Liver (tissue), 9 donors: ENCODE results near the gene TMEM272. TPM values are rescaled to one million over a fixed set of nuclear protein-coding genes. Genes with fewer than 3 reads are reported as not detected.
"Not testable (repeated sequence)": the region's sequence is repeated elsewhere in the genome, so short reads cannot be mapped to it uniquely, and the experiment has no call there.

Source experiments
- DNase-seq: peaks from one replicate; pipeline ENCODE4 v3.0.0-alpha.2; 2017; ENCODE audit warnings: low spot score
- H3K27ac ChIP-seq, 2 donors: one replicate each; pipeline ENCODE4 v1.7.0; 2013; ENCODE audit warnings: inconsistent platforms in 2 of 2, low read length in 2 of 2, control low read depth in 1 of 2, low read depth in 1 of 2, mild to moderate bottlenecking in 1 of 2
- H3K27me3 ChIP-seq, 4 donors: one replicate each; pipeline versions ENCODE4 v1.6.1 to v1.7.0; 2013; ENCODE audit warnings: low read length in 3 of 4, inconsistent platforms in 1 of 4, mild to moderate bottlenecking in 1 of 4, moderate library complexity in 1 of 4; ENCODE audit not compliant: control insufficient read depth in 4 of 4, insufficient read depth in 4 of 4
- H3K36me3 ChIP-seq, 4 donors: one replicate each; pipeline versions ENCODE4 v1.6.1 to v1.7.0; 2013; ENCODE audit warnings: low read length in 3 of 4, mild to moderate bottlenecking in 3 of 4, low read depth in 1 of 4, moderate library complexity in 1 of 4; ENCODE audit not compliant: control insufficient read depth in 4 of 4, insufficient read depth in 3 of 4
- H3K4me1 ChIP-seq, 4 donors: one replicate each; pipeline versions ENCODE4 v1.6.1 to v1.7.0; 2013; ENCODE audit warnings: low read length in 3 of 4, mild to moderate bottlenecking in 3 of 4, moderate library complexity in 1 of 4; ENCODE audit not compliant: control insufficient read depth in 4 of 4, insufficient read depth in 4 of 4
- H3K4me3 ChIP-seq, 3 donors: one replicate each; pipeline versions ENCODE4 v1.6.1 to v1.7.0; 2013; ENCODE audit warnings: low read length in 3 of 3, control low read depth in 1 of 3, low read depth in 1 of 3, mild to moderate bottlenecking in 1 of 3
- H3K9ac ChIP-seq, 2 donors: one replicate each; pipeline ENCODE4 v1.7.0; 2013; ENCODE audit warnings: low read length in 2 of 2, mild to moderate bottlenecking in 2 of 2, moderate library complexity in 2 of 2, control low read depth in 1 of 2, low read depth in 1 of 2
- H3K9me3 ChIP-seq, 4 donors: one replicate each; pipeline versions ENCODE4 v1.6.1 to v1.7.0; 2013; ENCODE audit warnings: low read length in 3 of 4; ENCODE audit not compliant: control insufficient read depth in 4 of 4
- ATF3 ChIP-seq: IDR thresholded peaks from 2 replicates; pipeline ENCODE4 v1.6.1; 2016; ENCODE audit warnings: antibody characterized with exemption
- CTCF ChIP-seq: fragments of 150-350 bp; IDR thresholded peaks from 2 replicates; pipeline ENCODE4 v1.5.1; 2017; ENCODE audit warnings: improper control_type of control experiment, low read depth, low read length; ENCODE audit not compliant: missing input control
- EGR1 ChIP-seq, 2 donors: IDR thresholded peaks; 2 replicates each; pipeline ENCODE4 v1.6.1; 2016 to 2018; ENCODE audit warnings: antibody characterized with exemption in 2 of 2, low read depth in 2 of 2
- FOXA1 ChIP-seq: IDR thresholded peaks from 2 replicates; pipeline ENCODE4 v1.6.1; 2016; ENCODE audit warnings: antibody characterized with exemption
- FOXA2 ChIP-seq: IDR thresholded peaks from 2 replicates; pipeline ENCODE4 v1.6.1; 2016; ENCODE audit warnings: antibody characterized with exemption
- GABPA ChIP-seq, 2 donors: IDR thresholded peaks in 1 of 2; conservative IDR thresholded peaks in 1 of 2; 2 replicates each; pipeline ENCODE4 v1.6.1; 2016; ENCODE audit warnings: antibody characterized with exemption in 2 of 2, mild to moderate bottlenecking in 1 of 2, moderate library complexity in 1 of 2
- HNF4A ChIP-seq, 2 donors: conservative IDR thresholded peaks; 2 replicates each; pipeline ENCODE4 v1.6.1; 2016; ENCODE audit warnings: antibody characterized with exemption in 2 of 2, mild to moderate bottlenecking in 2 of 2
- HNF4G ChIP-seq: IDR thresholded peaks from 2 replicates; pipeline ENCODE4 v1.6.1; 2016; ENCODE audit warnings: antibody characterized with exemption
- JUND ChIP-seq, 2 donors: IDR thresholded peaks; 2 replicates each; pipeline ENCODE4 v1.6.1; 2016; ENCODE audit warnings: antibody characterized with exemption in 2 of 2
- MAX ChIP-seq: IDR thresholded peaks from 2 replicates; pipeline ENCODE4 v1.6.1; 2016; ENCODE audit warnings: antibody characterized with exemption
- NR2F2 ChIP-seq: IDR thresholded peaks from 2 replicates; pipeline ENCODE4 v1.6.1; 2016; ENCODE audit warnings: antibody characterized with exemption
- RAD21 ChIP-seq, 2 donors: IDR thresholded peaks; 2 replicates each; pipeline ENCODE4 v1.6.1; 2016; ENCODE audit warnings: antibody characterized with exemption in 2 of 2, mild to moderate bottlenecking in 2 of 2
- REST ChIP-seq: IDR thresholded peaks from 2 replicates; pipeline ENCODE4 v1.6.1; 2016; ENCODE audit warnings: antibody characterized with exemption, mild to moderate bottlenecking
- RXRA ChIP-seq, 2 donors: IDR thresholded peaks; 2 replicates each; pipeline ENCODE4 v1.6.1; 2017 to 2018; ENCODE audit warnings: antibody characterized with exemption in 2 of 2, mild to moderate bottlenecking in 1 of 2
- SP1 ChIP-seq: IDR thresholded peaks from 2 replicates; pipeline ENCODE4 v1.6.1; 2018; ENCODE audit warnings: antibody characterized with exemption, mild to moderate bottlenecking
- WGBS: extraction: QIAGEN DNeasy Blood & Tissue Kit; methylation state at CpG from one replicate; pipeline ENCODE4 v1.1.7; 2013; 5-methylcytosine and 5-hydroxymethylcytosine counted together
- polyA plus RNA-seq, 2 donors: library from polyadenylated mRNA; stranded (reverse) in 1 of 2; unstranded in 1 of 2; fragments of 200-250 nt in 1 of 2; fragments of >200 nt in 1 of 2; fragmentation: Nextera tagmentation in 1 of 2; extraction: Ambion mirVana in 1 of 2; gene quantifications; one replicate each; pipeline versions ENCODE4 v1.2.1 to v1.2.3, GENCODE V29; 2013 to 2015
- total RNA-seq, 2 donors: library from RNA; depleted of rRNA; stranded (reverse); fragments of >200 nt; gene quantifications; one replicate each; pipeline ENCODE4 v1.2.3, GENCODE V29; 2014
- donor health status: healthy.
- donor health status: healthy.
- donor health status: healthy.
- donor health status: healthy.
- donor health status: healthy.

Gene TMEM272
- total and polyA plus RNA-seq, 4 donors: 0.02 to 0.42 (median 0.10) TPM

- no peak for TF ChIP-seq SP1
- TF ChIP-seq FOXA1: no peak
- no peak for TF ChIP-seq NR2F2
- TF ChIP-seq RAD21 (IDR thresholded peaks at IDR 0.05): no peak
- no peak for TF ChIP-seq MAX
Measured at GRCh38 chr13:51825165-51825592, 19.8 kb downstream of the TMEM272 start (continued).

GRCh38 chr13:51824712-51825111, 20.3 kb downstream of the TMEM272 start:
- H3K27ac ChIP-seq: peak overlapping the region in 1 of 2 donors; percentile 12
- H3K36me3 ChIP-seq, H3K4me3 ChIP-seq, H3K9me3 ChIP-seq, H3K4me1 ChIP-seq, H3K9ac ChIP-seq, DNase-seq, H3K27me3 ChIP-seq: not testable (repeated sequence)
- WGBS: 89% methylated on average over 11 of the region's 11 CpGs

- Histone ChIP-seq H3K9ac (no peak overlapping the region), H3K27me3 (no peaks in the 10 kb centered on the region), H3K4me3 (no peak overlapping the region), H3K36me3 (no peaks in the 10 kb centered on the region), H3K27ac (no peak overlapping the region), H3K9me3 (no peaks in the 10 kb centered on the region), H3K4me1 (peaks cover 0 to 3% (median 0%) of the 10 kb centered on the region in 4 donors)
- TF ChIP-seq ATF3 (no peak), FOXA2 (no peak), HNF4A (conservative IDR thresholded peaks at IDR 0.05) (no peak), HNF4G (no peak), FOXA1 (no peak)
- 79% methylated on average over 2 of the region's 2 CpGs for WGBS
- no peak for DNase-seq
Measured at GRCh38 chr13:51823863-51824262, 21.1 kb downstream of the TMEM272 start.

GRCh38 chr13:51823359-51823758, 21.6 kb downstream of the TMEM272 start:
- Histone ChIP-seq H3K4me1 (peaks cover 0 to 3% (median 0%) of the 10 kb centered on the region in 4 donors), H3K36me3 (no peaks in the 10 kb centered on the region), H3K27me3 (no peaks in the 10 kb centered on the region), H3K9ac (no peak overlapping the region), H3K27ac (no peak overlapping the region), H3K9me3 (no peaks in the 10 kb centered on the region), H3K4me3 (no peak overlapping the region)
- DNase-seq: no peak
- no peak for TF ChIP-seq EGR1 (IDR thresholded peaks at IDR 0.05; ENCODE audit: low read depth in 2 of 2)
- TF ChIP-seq NR2F2: no peak
- no peak for TF ChIP-seq REST
- TF ChIP-seq JUND (IDR thresholded peaks at IDR 0.05): no peak
- TF ChIP-seq RXRA (IDR thresholded peaks at IDR 0.05): no peak
- no peak for TF ChIP-seq MAX
- TF ChIP-seq ATF3: no peak
- no peak for TF ChIP-seq GABPA (IDR thresholded peaks at IDR 0.05 in 1 of 2, conservative IDR thresholded peaks at IDR 0.05 in 1 of 2)
- no peak for TF ChIP-seq HNF4G
- TF ChIP-seq FOXA1: no peak
- TF ChIP-seq CTCF: no peak
- 92% methylated on average over 2 of the region's 2 CpGs for WGBS
